ENCODE results near the gene FANCC. TPM values are rescaled to one million over a fixed set of nuclear protein-coding genes. Genes with fewer than 3 reads are reported as not detected.
"Not testable (repeated sequence)": the region's sequence is repeated elsewhere in the genome, so short reads cannot be mapped to it uniquely, and the experiment has no call there.

Gene FANCC
- total and polyA plus RNA-seq, 11 donors, result 2.4 to 6.2 (median 4.2) TPM

DNA sequence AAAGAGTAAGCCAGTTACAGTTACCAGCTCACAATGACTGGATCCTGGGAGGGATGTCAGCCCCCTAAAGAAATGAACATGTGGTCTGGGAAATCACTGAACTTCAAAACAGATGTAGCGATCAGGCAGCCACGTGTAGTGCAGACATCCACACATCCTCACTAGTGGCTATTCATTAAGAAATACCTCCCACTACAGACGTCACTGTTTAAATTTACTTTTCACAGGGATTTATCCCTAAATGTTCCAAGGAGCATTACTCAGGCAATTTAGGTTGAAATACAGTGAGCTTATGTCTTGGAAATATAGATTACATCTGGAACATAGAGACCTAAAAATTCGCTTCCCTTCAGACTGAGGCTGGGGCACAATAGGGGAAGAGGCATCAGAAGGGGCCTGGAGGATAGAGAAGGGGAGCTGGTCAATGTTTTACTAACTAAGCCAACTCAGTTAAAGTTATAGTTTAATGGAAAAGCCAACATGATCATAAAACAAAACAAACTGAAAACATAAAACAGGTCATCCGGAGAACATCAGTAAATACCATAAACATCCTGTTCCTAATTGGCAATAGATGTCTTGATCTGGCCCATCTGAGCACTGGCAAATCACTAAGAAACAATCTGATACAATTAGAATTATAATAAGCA, 92.3 kb downstream of the FANCC start:
- WGBS, 4 donors, result 71 to 82% (median 76%) methylated on average over 5 of the region's 5 CpGs
- Histone ChIP-seq H3K27ac (no peak overlapping the region), H3K9me3 (no peaks in the 10 kb centered on the region), H3K27me3 (no peaks in the 10 kb centered on the region), H3K4me3 (no peak overlapping the region), H3K4me1 (no peaks in the 10 kb centered on the region), H3K36me3 (no peaks in the 10 kb centered on the region)
- ATAC-seq, result no peak
- no peak for TF ChIP-seq POLR2A (IDR thresholded peaks at IDR 0.05)
- TF ChIP-seq, protein P1, sequence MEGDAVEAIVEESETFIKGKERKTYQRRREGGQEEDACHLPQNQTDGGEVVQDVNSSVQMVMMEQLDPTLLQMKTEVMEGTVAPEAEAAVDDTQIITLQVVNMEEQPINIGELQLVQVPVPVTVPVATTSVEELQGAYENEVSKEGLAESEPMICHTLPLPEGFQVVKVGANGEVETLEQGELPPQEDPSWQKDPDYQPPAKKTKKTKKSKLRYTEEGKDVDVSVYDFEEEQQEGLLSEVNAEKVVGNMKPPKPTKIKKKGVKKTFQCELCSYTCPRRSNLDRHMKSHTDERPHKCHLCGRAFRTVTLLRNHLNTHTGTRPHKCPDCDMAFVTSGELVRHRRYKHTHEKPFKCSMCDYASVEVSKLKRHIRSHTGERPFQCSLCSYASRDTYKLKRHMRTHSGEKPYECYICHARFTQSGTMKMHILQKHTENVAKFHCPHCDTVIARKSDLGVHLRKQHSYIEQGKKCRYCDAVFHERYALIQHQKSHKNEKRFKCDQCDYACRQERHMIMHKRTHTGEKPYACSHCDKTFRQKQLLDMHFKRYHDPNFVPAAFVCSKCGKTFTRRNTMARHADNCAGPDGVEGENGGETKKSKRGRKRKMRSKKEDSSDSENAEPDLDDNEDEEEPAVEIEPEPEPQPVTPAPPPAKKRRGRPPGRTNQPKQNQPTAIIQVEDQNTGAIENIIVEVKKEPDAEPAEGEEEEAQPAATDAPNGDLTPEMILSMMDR (IDR thresholded peaks at IDR 0.05), result no peak
- intact Hi-C loops (cut with DNase I), result no loop called here
- no peak for DNase-seq

DNA sequence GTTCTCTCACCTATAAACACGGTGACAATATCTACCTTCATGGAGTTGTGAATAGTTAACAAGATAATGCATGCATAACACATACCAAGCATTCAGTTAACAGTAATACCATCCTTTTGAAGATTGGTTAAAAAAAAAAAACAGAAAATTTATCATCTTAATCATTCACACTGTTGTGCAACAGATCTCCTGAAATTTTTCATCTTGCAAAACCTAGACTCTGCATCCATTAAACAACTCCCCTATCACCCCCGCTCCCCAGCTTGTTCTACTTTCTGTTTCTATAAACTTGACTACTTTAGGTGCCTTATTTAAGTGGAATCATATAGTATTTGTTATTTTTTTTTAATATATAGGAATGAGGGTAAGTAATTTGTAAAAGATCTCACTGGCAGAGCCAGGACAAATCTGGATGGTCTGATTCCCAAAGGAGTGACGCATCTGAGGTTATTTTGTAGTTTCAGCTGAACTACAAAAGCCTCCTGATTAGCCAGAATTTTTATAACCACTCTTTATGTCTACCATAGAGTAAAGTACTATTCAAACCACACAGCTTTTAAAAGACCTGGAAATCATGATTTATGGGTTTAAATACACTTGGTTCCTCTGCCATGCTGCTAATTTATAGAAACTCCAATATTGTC, 93.0 kb downstream of the FANCC start:
- H3K27me3 ChIP-seq, result no peaks in the 10 kb centered on the region
- ATAC-seq, result no peak
- no peaks in the 10 kb centered on the region for H3K4me1 ChIP-seq
- H3K27ac ChIP-seq, result no peak overlapping the region
- H3K36me3 ChIP-seq, result no peaks in the 10 kb centered on the region
- no peaks in the 10 kb centered on the region for H3K9me3 ChIP-seq
- TF ChIP-seq, protein P1 (IDR thresholded peaks at IDR 0.05), result no peak
- intact Hi-C loops (cut with DNase I), result no loop called here
- no peak overlapping the region for H3K4me3 ChIP-seq
- 92 to 95% (median 93%) methylated on average over 3 of the region's 3 CpGs for WGBS, 4 donors
- DNase-seq, result no peak

DNA sequence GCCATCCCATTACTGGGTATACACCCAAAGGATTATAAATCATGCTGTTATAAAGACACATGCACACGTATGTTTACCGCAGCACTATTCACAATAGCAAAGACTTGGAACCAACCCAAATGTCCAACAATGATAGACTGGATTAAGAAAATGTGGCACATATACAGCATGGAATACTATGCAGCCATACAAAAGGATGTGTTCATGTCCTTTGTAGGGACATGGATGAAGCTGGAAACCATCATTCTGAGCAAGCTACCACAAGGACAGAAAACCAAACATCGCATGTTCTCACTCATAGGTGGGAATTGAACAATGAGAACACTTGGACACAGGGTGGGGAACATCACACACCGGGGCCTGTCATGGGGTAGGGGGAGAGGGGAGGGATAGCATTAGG, 97.2 kb downstream of the FANCC start:
- H3K27me3 ChIP-seq; H3K4me3 ChIP-seq; H3K9me3 ChIP-seq; H3K27ac ChIP-seq; H3K36me3 ChIP-seq; intact Hi-C loops (cut with DNase I); ATAC-seq; H3K4me1 ChIP-seq; DNase-seq: not testable (repeated sequence)
- WGBS, 4 donors, result 73 to 100% (median 81%) methylated on average over 3 to 4 of the region's 4 CpGs

DNA sequence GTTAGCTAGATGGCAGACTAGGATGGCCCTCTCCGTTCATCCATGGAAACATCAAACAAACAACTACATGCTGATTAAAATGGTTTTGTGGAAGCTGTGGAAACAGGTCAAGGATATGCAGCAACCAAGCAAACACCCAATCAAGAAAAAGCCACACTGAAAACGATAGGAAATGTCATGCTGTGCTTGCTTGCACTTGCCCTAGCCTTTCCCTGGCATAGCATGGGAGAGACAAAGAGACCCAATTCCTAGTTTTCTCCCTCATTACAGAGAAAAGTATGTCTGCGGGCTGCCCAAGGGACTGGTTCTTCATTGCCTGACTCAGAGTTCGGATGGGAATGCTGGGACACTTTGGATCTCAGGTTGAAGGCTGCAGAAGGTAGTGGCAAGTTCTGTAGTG, 98.7 kb downstream of the FANCC start:
- Histone ChIP-seq H3K4me1 (no peaks in the 10 kb centered on the region), H3K4me3 (no peak overlapping the region), H3K9me3 (no peaks in the 10 kb centered on the region), H3K36me3 (no peaks in the 10 kb centered on the region), H3K27ac (no peak overlapping the region), H3K27me3 (no peaks in the 10 kb centered on the region)
- 74 to 80% (median 78%) methylated on average over 4 of the region's 4 CpGs for WGBS, 4 donors
- intact Hi-C loops (cut with DNase I), result no loop called here
- TF ChIP-seq, protein P1 (IDR thresholded peaks at IDR 0.05), result no peak
- no peak for TF ChIP-seq POLR2A (IDR thresholded peaks at IDR 0.05)
- DNase-seq (no peak), ATAC-seq (no peak)

DNA sequence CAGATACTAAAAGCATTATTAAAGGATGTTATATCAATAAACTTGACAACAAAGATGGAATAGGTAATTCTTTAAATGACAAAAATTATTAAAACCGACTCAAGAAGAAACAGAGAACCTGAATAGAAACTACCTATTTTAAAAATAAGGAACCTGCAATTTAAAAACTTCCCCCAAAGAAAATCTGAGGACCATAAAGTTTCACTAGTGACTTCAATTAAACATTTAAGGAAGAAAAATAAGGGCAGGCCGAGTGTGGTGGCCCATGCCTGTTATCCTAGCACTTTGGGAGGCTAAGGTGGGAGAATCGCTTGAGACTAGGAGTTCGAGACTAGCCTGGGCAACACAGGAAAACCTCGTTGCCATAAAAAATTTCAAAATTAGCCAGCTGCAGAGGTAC, 99.6 kb downstream of the FANCC start:
- 85 to 95% (median 91%) methylated on average over 5 of the region's 5 CpGs for WGBS, 4 donors
- Histone ChIP-seq H3K27me3 (no peaks in the 10 kb centered on the region), H3K27ac (no peak overlapping the region), H3K36me3 (no peaks in the 10 kb centered on the region), H3K4me3 (no peak overlapping the region), H3K4me1 (no peaks in the 10 kb centered on the region), H3K9me3 (no peaks in the 10 kb centered on the region)
- DNase-seq, result no peak
- TF ChIP-seq POLR2A (IDR thresholded peaks at IDR 0.05), result no peak
- TF ChIP-seq, protein P1 (IDR thresholded peaks at IDR 0.05), result no peak
- no peak for ATAC-seq
- intact Hi-C loops (cut with DNase I), result no loop called here
